HL-60 (cell line): ENCODE measurements around the gene CSAD.
"Not testable (repeated sequence)": the region's sequence is repeated elsewhere in the genome, so short reads cannot be mapped to it uniquely, and the experiment has no call there.

Experiments used
- DNase-seq, 2 experiments: peaks; one replicate each; pipeline ENCODE4 v3.0.0-alpha.2; 2010 to 2020; ENCODE audit warnings: low read depth in 1 of 2, low spot score in 1 of 2
- H3K27ac ChIP-seq: fragments of 250-450 bp; sonication (Bioruptor Pico); replicated peaks from 2 replicates; pipeline ENCODE4 v1.5.1; 2020; ENCODE audit warnings: mild to moderate bottlenecking, moderate library complexity
- H3K27me3 ChIP-seq: fragments of 250-450 bp; sonication (Bioruptor Pico); 2 replicates; pipeline ENCODE4 v1.5.1; 2021; ENCODE audit warnings: mild to moderate bottlenecking, moderate library complexity; ENCODE audit not compliant: insufficient read depth, poor library complexity, severe bottlenecking
- H3K4me3 ChIP-seq: replicated peaks from 2 replicates; pipeline ENCODE4 v1.5.1; 2011; ENCODE audit warnings: mild to moderate bottlenecking, control low read depth, low read length; ENCODE audit not compliant: insufficient read depth
- GABPA ChIP-seq: IDR thresholded peaks from 2 replicates; pipeline ENCODE4 v1.6.1; 2012; ENCODE audit warnings: low read depth
- POLR2AphosphoS5 ChIP-seq: IDR thresholded peaks from 2 replicates; pipeline ENCODE4 v1.6.1; 2012; ENCODE audit warnings: low read depth
- SPI1 ChIP-seq: IDR thresholded peaks from 2 replicates; pipeline ENCODE4 v1.6.1; 2012; ENCODE audit warnings: low read depth, mild to moderate bottlenecking, borderline replicate concordance
- TF ChIP-seq, protein P1 (sequence below): IDR thresholded peaks from 2 replicates; pipeline ENCODE4 v1.6.1; 2012; ENCODE audit warnings: low read depth; ENCODE audit not compliant: insufficient replicate concordance
- TF ChIP-seq, protein P2 (sequence below): IDR thresholded peaks from one replicate; pipeline ENCODE4 v1.5.1; 2011; ENCODE audit warnings: low read length, control low read depth, inconsistent platforms; ENCODE audit not compliant: insufficient read depth

CSAD gene

GRCh38 chr12:53113136-53113705 is 67.5 kb downstream of the CSAD start:
- no peak for DNase-seq
- no peak overlapping the region; the same call in 1 of the 2 replicates for H3K27ac ChIP-seq
- TF ChIP-seq, protein P1, sequence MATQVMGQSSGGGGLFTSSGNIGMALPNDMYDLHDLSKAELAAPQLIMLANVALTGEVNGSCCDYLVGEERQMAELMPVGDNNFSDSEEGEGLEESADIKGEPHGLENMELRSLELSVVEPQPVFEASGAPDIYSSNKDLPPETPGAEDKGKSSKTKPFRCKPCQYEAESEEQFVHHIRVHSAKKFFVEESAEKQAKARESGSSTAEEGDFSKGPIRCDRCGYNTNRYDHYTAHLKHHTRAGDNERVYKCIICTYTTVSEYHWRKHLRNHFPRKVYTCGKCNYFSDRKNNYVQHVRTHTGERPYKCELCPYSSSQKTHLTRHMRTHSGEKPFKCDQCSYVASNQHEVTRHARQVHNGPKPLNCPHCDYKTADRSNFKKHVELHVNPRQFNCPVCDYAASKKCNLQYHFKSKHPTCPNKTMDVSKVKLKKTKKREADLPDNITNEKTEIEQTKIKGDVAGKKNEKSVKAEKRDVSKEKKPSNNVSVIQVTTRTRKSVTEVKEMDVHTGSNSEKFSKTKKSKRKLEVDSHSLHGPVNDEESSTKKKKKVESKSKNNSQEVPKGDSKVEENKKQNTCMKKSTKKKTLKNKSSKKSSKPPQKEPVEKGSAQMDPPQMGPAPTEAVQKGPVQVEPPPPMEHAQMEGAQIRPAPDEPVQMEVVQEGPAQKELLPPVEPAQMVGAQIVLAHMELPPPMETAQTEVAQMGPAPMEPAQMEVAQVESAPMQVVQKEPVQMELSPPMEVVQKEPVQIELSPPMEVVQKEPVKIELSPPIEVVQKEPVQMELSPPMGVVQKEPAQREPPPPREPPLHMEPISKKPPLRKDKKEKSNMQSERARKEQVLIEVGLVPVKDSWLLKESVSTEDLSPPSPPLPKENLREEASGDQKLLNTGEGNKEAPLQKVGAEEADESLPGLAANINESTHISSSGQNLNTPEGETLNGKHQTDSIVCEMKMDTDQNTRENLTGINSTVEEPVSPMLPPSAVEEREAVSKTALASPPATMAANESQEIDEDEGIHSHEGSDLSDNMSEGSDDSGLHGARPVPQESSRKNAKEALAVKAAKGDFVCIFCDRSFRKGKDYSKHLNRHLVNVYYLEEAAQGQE, result no peak
- TF ChIP-seq POLR2AphosphoS5 (no peak), SPI1 (no peak), GABPA (no peak)
- TF ChIP-seq, protein P2, sequence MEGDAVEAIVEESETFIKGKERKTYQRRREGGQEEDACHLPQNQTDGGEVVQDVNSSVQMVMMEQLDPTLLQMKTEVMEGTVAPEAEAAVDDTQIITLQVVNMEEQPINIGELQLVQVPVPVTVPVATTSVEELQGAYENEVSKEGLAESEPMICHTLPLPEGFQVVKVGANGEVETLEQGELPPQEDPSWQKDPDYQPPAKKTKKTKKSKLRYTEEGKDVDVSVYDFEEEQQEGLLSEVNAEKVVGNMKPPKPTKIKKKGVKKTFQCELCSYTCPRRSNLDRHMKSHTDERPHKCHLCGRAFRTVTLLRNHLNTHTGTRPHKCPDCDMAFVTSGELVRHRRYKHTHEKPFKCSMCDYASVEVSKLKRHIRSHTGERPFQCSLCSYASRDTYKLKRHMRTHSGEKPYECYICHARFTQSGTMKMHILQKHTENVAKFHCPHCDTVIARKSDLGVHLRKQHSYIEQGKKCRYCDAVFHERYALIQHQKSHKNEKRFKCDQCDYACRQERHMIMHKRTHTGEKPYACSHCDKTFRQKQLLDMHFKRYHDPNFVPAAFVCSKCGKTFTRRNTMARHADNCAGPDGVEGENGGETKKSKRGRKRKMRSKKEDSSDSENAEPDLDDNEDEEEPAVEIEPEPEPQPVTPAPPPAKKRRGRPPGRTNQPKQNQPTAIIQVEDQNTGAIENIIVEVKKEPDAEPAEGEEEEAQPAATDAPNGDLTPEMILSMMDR, result no peak
- H3K4me3 ChIP-seq, result no peak overlapping the region
- H3K27me3 ChIP-seq, result no peaks in the 10 kb centered on the region

DNA sequence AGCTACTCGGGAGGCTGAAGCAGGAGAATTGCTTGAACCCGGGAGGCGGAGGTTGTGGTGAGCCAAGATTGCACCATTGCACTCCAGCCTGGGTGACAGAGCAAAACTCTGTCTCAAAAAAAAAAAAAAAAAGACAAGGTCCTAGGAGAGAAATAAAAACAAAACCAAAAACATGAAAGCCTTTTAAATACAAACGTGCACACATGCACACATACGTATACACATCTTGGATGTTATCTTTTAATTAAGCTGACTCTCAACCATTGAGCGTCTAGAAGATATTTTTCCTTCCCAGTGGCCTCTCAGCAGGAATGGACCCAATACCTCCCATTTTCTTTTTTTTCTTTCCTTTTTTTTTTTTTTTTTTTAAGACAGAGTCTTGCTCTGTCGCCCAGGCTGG is 68.3 kb downstream of the CSAD start:
- H3K27ac ChIP-seq, result peak overlapping the region; percentile 51
- DNase-seq, result peak in 1 of 2 experiments; percentile 52
- H3K4me3 ChIP-seq, result not testable (repeated sequence)

More for the DNA sequence above, 68.3 kb downstream of the CSAD start:
- not testable (repeated sequence) for H3K27me3 ChIP-seq
